Measurements from ENCODE around the gene ADPRHL1.

The ADPRHL1 gene

GRCh38 chr13:113415032-113415431 is 38.3 kb downstream of the ADPRHL1 start:
- no peak for DNase-seq (ENCODE audit: low spot score)

- DNase-seq (ENCODE audit: low spot score) = no peak
These were observed 39.0 kb downstream of the ADPRHL1 start for GRCh38 chr13:113414335-113414734.

DNA sequence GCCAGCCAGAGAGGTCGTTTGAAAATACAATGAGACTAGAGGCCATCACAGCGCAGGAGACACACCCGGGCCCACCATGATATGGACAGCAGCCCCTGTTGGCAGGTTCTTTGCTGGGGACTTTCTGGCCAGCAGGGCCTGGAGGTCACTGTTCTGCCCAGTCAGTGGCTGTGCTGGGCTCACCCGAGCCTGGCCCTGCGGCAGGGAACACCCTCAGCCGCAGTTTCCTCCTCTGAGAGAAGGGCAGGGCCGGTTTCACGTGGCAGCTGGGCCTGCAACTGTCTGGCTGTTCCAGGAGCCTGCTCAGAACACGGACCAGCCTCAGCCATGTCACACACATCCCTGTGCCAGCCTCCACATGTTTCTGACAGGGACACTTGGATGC is 39.4 kb downstream of the ADPRHL1 start:
- no peak for DNase-seq (ENCODE audit: low spot score)

GRCh38 chr13:113413178-113413897 is 40.0 kb downstream of the ADPRHL1 start:
- no peak for DNase-seq (ENCODE audit: low spot score)

GRCh38 chr13:113412440-113412839 is 40.8 kb downstream of the ADPRHL1 start:
- DNase-seq (ENCODE audit: low spot score) = no peak

- DNase-seq (ENCODE audit: low spot score) = peak; percentile 72
These were observed 41.9 kb downstream of the ADPRHL1 start for GRCh38 chr13:113411216-113412023.

DNA sequence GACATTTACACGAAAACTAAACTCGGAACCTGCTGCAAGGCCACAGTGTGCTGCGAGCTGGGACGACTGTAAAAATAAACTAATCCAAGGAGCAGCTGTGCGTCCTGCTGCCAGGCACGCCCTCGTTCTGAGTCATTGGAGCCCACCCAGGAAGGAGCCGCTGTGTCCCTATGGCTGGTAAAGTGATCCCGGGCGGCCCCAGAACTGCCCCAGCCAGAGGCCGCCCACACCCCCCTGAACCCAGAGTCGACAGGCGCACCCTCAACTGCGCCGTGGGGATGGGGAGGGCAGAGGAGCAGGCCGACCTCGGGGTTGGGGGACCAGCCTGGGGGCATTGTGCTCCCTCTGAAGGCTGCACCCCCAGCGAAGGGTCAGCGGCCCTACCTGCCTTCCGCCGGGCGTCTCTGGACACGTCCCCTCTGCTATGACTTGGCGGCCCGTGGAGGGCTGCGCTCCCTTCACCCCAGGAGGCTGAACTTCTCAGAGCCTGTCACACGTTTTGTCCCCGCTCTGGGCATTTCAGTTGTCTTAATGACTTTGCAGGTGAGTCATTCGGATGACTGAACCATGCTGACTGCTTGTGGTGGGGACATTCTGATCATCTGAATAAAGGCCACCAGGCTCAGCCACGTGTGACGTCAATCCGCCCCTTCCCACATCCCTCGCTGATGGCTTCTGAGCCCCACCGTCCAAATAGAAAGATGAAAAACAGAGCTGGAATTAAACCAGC is 42.7 kb downstream of the ADPRHL1 start:
- DNase-seq (ENCODE audit: low spot score) = peak; percentile 81

GRCh38 chr13:113408562-113408961 is 44.7 kb downstream of the ADPRHL1 start:
- DNase-seq (ENCODE audit: low spot score) = no peak

DNA sequence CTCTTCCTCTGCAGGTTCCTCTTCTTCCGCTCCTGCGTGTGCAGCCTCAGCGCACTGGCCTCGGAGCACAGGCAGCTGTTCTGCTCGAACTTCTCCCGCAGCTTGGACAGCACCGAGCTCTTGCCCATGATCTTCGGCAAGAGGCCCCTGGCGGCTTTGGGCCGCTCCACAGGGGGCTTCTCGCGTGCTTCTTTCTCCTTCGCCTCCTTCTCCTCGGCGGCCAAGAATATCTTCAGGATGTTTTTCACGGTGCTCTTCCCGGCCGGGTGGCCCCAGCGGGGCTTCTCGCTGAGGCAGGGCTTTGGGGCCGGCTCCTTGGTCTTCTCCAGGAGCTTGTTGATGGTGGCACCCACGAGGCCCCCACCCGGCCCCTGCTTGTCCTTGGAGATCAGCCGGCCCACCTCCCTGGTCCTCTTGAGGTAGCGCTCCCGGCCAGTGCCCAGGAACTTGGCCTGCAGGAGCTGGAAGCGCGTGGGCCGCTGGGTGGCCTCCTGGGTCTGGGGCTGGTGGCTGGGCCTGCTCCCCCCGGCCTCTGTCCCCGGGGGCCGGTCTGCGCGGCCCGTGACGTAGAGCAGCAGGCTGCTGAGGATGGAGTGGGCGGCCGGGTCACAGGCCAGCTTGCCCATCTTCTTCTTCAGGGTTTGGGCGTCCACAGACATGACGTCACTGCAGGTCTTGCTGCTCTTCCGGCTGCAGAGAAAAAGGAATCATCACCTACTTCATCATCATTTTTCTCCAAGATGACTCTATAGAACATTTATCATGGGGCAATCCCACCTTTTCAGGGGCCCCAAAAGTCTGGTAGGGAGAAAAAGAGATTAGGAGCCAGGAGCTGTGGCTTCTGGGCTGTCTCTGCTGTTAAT is 45.5 kb downstream of the ADPRHL1 start:
- DNase-seq (ENCODE audit: low spot score) = no peak

DNA sequence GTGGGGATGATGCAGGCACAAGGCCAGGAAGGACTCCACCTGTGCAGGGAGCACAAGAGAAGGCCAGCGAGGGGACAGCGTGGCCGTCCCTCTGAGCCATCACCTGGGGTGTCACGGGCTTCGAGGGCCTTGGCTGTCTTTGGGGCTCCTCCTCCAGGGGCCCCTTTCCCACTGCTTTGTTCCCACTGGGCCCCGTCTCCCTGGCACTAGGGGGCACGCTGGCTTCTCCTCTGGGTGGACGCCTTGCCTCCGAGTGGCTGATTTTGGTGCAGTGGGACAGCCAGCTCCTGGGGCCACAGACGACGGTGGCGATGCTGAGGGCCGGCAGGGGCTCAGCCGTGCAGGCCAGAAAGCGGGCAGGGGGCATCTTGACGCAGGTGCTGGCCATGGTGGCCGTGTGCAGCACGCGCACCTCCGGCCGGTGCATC is 46.2 kb downstream of the ADPRHL1 start:
- DNase-seq (ENCODE audit: low spot score) = no peak

GRCh38 chr13:113406321-113407102 is 46.8 kb downstream of the ADPRHL1 start:
- no peak for DNase-seq (ENCODE audit: low spot score)

DNA sequence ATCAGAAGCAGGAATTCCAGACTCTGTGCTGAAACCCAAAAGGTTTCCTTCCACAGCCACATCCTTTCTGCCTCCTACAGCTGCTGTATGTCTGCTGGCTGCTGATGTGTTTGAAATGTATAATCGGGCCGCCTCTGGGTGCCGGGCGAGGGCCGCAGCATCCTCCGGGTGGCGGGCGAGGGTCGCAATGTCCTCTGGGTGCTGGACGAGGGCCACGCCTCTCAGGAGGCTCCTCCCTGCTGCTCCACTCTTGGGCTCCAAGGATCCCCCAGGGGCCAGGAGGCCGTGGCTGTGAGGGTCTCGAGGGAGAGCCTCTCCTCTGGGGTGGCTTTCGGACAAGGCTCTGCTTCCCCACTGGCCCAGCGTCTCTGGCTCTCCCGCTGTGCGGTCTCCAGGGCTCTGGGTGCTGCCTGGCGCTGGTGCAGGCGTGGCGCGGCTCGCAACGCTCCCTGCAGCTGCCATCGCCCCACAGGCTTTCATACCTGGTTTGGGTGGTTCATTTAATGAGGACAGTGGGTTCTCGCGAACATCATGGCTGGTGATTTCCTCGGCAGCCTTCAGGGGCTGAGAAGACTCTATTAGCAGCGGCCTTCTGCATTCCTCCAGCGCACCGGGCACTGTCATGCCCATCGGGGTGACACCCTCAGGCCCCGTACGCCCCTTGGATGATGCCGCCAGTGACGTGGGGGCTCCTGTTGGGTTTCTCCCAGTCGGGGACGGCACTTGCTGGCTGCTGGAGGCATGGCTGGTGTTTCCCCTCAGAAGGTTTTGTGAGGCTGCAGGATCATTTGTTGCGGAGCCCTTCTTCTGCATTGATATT is 47.6 kb downstream of the ADPRHL1 start:
- DNase-seq (ENCODE audit: low spot score) = no peak

GRCh38 chr13:113404723-113405471 is 48.4 kb downstream of the ADPRHL1 start:
- DNase-seq (ENCODE audit: low spot score) = no peak

- no peak for DNase-seq (ENCODE audit: low spot score)
These were observed 48.9 kb downstream of the ADPRHL1 start for GRCh38 chr13:113404366-113404722.

DNA sequence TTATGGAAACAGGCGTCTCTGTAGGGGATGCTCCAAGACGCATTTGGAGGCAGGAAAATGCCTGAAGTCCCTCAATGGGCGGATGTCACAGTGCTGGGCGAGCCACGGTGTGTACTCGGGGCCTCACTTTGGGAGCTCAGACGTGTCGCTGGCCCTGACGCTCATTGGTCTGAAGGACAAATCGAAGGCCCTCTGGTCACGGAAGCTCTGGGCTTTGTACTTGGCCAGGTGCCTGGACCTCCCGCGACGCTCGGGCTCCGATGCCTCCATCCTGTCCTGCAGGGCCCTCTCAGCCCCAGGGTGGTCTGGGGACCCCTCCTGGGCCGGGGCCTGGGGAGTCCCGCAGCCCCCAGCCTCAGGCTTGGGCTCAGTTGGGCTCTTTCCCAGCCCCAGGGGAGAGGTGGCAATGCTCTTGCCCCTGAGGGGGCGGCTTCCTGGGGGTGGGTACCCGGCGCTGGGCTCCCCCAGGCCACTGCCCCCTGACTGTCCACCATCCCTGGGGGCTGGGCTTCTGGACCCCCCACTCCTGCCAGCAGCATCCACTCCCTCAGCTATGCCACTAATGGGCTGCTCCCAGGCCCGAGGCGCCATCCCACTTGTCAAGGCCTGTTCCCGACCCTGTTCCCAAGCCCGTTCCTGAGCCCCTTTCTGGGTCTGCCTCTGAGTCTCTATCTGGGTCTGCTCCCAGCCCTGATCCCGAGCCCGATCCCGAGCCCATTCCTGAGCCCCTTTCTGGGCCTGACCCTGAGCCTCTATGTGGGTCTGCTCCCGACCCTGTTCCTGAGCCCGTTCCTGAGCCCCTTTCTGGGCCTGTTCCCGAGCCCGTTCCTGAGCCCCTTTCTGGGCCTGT is 49.8 kb downstream of the ADPRHL1 start:
- DNase-seq (ENCODE audit: low spot score) = no peak

DNA sequence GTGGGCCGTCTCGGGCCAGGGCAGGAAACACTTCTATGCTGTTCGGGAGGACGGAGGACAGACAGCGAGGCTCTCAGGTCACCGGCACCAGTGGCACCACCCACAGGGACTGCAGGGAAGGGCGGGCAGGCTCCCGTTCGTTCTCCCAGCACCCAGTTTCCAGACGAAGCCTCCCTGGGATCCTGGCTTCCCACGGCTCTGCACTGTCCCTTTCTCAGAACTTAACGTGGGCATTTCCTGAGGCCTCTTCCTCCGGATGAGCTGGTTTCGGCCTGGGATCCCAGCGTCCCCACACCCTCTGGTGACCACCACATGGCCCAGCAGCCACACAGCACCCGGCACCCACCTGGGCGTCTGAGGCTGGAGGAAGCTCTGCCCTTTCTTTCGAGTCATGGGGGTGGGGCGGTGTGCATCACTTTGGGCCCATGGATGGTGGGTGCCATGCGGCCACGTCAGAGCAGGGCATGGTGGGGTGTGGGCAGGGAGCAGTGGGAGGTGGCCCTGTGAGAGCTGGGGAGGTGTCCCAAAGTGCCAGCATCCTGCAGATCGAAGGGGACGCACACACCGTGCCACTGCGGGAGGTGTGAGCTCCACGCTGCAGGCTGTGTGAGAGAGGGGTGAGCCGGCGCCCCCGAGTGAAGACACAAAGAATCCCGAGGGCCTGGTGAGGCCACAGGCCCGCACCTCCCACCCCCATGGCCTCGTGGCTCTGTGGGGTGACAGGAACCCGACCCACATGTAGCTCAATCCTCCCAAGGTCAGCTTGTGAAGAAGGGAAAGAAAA is 50.6 kb downstream of the ADPRHL1 start:
- no peak for DNase-seq (ENCODE audit: low spot score)
